ENCODE results near the gene DAAM1.

Gene DAAM1

DNA sequence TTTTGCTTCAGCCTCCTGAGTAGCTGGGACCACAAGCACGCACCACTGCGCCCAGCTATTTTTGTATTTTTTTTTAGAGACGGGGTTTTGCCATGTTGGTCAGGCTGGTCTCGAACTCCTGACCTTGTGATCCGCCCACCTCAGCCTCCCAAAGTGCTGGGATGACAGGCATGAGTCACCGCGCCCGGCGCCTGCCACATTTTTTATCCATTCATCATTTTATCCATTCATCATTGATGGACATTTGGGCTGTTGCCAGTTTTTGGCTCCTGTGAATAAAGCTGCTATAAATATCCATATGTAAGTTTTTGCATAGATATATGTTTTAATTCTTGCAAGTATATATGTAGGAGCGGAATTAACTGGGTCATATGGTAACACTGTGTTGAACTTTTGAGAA, 79.5 kb downstream of the DAAM1 start:
- CTCF ChIA-PET: no interaction called here
- POLR2A ChIA-PET: no interaction called here
- no peak overlapping the region for H3K4me3 ChIP-seq (ENCODE audit: low read depth, low read length)
- TF ChIP-seq, protein P1, sequence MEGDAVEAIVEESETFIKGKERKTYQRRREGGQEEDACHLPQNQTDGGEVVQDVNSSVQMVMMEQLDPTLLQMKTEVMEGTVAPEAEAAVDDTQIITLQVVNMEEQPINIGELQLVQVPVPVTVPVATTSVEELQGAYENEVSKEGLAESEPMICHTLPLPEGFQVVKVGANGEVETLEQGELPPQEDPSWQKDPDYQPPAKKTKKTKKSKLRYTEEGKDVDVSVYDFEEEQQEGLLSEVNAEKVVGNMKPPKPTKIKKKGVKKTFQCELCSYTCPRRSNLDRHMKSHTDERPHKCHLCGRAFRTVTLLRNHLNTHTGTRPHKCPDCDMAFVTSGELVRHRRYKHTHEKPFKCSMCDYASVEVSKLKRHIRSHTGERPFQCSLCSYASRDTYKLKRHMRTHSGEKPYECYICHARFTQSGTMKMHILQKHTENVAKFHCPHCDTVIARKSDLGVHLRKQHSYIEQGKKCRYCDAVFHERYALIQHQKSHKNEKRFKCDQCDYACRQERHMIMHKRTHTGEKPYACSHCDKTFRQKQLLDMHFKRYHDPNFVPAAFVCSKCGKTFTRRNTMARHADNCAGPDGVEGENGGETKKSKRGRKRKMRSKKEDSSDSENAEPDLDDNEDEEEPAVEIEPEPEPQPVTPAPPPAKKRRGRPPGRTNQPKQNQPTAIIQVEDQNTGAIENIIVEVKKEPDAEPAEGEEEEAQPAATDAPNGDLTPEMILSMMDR (IDR thresholded peaks at IDR 0.05; ENCODE audit: insufficient read depth, low read length, missing control alignments): no peak
- DNase-seq (ENCODE audit: low read depth, low spot score): no peak

DNA sequence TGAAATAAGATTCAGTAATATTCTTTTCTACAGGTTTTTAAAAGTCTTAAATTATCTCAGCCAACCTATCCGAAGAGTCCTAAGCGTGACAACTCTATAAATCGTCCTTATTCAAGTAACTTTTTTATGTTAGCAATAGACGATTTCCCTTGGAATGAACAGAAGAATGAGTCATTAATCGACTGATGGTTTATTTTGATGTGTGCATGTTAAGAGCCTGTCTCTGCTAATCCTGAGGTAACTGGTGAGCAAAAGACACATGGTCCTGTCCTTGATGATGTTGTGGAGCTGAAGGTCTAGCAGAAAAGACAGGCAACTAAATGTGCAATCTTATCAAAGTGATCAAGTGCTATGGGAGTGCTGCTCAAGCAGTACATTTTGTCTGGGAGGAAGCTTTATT, 80.4 kb downstream of the DAAM1 start:
- no peak overlapping the region for H3K4me3 ChIP-seq (ENCODE audit: low read depth, low read length)
- TF ChIP-seq, protein P1 (IDR thresholded peaks at IDR 0.05; ENCODE audit: insufficient read depth, low read length, missing control alignments): no peak
- POLR2A ChIA-PET: no interaction called here
- CTCF ChIA-PET: interaction anchor here (1.4 kb wide), 1 partner anchor 8 kb away, joined by 3 read pairs; no protein-coding TSS in a partner anchor
- no peak for DNase-seq (ENCODE audit: low read depth, low spot score)

DNA sequence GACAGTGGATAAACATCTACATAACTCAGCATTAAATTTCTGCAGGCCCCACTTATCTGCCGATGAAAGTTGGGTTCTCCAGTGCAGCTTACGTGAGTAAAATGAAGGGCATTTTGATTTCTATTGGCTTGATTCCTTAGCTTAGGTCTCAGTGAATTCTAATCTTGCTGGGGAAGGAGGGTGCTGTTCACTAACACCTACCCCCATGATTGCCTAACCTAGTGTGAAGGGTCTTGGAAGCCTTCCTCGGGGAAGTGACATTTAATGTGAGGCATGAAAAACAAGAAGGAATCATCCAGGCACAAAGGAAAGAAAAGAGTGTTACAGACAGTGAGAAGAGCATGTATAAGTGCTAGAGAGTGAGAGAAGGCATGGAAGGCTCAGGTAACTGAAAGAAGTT, 81.0 kb downstream of the DAAM1 start:
- ChIA-PET CTCF (interaction anchor here (0.9 to 1.4 kb wide), 2 partner anchors 9 to 10 kb away, joined by 3 to 5 read pairs; no protein-coding TSS in a partner anchor), POLR2A (no interaction called here)
- no peak for DNase-seq (ENCODE audit: low read depth, low spot score)
- TF ChIP-seq, protein P1 (IDR thresholded peaks at IDR 0.05; ENCODE audit: insufficient read depth, low read length, missing control alignments): no peak
- no peak overlapping the region for H3K4me3 ChIP-seq (ENCODE audit: low read depth, low read length)

DNA sequence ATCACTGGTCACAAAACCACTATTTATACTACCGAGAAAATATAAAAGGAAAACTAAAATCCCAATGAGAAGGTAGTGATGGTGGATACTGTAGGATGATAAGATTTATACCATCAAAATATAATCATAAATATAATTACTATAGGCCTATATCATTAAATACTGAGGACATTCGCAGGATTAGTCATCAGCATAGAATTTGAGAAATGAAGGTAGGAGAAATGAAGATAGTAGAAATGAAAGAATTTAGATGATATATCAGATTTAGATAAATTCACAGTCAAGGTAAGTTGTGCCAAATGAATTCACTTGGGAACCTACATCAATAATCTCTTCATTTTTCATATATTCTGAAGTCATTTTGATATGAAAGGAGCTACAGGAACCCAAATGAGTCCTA, 82.8 kb downstream of the DAAM1 start:
- CTCF ChIA-PET: interaction anchor here (1.9 kb wide), 1 partner anchor 172 kb away, joined by 6 read pairs; no protein-coding TSS in a partner anchor
- DNase-seq (ENCODE audit: low read depth, low spot score): no peak
- no peak overlapping the region for H3K4me3 ChIP-seq (ENCODE audit: low read depth, low read length)
- TF ChIP-seq, protein P1 (IDR thresholded peaks at IDR 0.05; ENCODE audit: insufficient read depth, low read length, missing control alignments): no peak
- POLR2A ChIA-PET: no interaction called here

DNA sequence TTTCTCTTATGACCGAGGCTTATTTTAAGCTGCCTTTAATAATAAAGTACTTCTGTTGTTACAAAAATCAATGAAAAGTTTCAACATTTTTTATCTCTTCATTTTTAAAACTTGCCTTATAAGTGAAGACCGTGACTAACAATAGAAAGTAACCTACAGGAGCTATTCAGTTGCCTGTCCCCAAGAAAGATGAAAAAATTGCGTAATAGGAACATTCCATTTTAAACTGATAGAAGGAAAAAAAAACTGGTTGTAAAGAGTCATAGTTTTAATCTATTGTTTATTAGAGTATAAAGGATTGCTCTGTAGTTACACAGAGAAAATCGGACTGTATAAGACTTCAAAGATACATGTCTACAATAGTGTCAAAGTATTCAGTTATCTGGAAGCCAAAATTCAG, 83.3 kb downstream of the DAAM1 start:
- no peak overlapping the region for H3K4me3 ChIP-seq (ENCODE audit: low read depth, low read length)
- CTCF ChIA-PET: interaction anchor here (1.9 kb wide), 1 partner anchor 172 kb away, joined by 6 read pairs; no protein-coding TSS in a partner anchor
- TF ChIP-seq, protein P1 (IDR thresholded peaks at IDR 0.05; ENCODE audit: insufficient read depth, low read length, missing control alignments): no peak

DNA sequence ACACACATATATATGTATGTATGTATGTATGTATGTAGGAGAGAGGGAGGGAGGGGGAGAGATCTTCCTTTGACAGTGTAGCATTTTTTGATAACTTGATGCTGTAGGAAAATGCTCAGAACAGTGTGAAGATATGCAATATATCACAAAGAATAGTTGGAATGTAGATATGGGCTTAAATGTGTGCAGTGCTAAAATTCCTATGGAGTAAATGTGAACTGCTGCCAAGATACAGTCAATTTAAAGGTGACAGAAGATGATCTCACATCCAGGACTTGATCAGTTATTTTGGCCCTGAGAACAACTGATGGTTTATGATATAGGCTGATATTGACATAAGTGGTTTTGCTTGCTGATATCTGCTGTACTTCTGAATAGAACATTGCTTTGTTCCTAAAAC, 84.2 kb downstream of the DAAM1 start:
- H3K4me3 ChIP-seq (ENCODE audit: low read depth, low read length): no peak overlapping the region
- TF ChIP-seq, protein P1 (IDR thresholded peaks at IDR 0.05; ENCODE audit: insufficient read depth, low read length, missing control alignments): no peak
- POLR2A ChIA-PET: no interaction called here
- DNase-seq (ENCODE audit: low read depth, low spot score): no peak
- CTCF ChIA-PET: interaction anchor here (1.9 kb wide), 1 partner anchor 171 kb away, joined by 6 read pairs; no protein-coding TSS in a partner anchor

More for the DNA sequence above, 83.3 kb downstream of the DAAM1 start:
- DNase-seq (ENCODE audit: low read depth, low spot score): no peak
- POLR2A ChIA-PET: no interaction called here
